Keratinocyte (primary cell): Measurements from ENCODE around the gene SGMS2.

Experiments
- EZH2 ChIP-seq: IDR thresholded peaks from one replicate; pipeline ENCODE4 v1.6.1; 2012; ENCODE audit warnings: inconsistent platforms, mild to moderate bottlenecking, low read length, moderate library complexity
- TF ChIP-seq, protein P1 (sequence below), 3 experiments: IDR thresholded peaks in 1 of 3; conservative IDR thresholded peaks in 1 of 3; optimal IDR thresholded peaks in 1 of 3; 2 replicates in 2 of 3; 3 replicates in 1 of 3; pipeline versions ENCODE3 to v1.5.1; 2011; ENCODE audit warnings: low read length in 3 of 3, mild to moderate bottlenecking in 3 of 3, moderate library complexity in 2 of 3, control low read depth in 1 of 3, inconsistent platforms in 1 of 3; ENCODE audit not compliant: insufficient read depth in 2 of 3; ENCODE audit errors: extremely low read depth in 1 of 3

DNA sequence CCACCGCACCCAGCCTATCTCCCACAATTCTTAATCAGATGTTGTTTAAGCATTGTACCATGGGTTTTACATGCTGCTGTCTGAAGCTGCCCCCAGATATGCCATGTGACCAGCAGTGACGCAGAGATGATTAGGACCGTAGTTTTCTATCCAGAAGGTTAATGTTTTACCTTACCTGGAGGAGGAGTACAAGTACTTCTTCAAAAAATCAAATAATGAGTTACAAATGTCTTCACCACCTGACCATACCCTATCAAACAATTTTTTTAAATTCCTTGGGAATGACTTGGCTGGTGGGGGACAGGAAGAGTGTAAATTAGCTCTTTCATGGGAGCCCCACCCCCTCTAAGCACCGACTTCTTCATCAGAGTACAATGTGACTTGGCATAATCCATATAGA is 16.2 kb upstream of the SGMS2 start:
- TF ChIP-seq, protein P1, sequence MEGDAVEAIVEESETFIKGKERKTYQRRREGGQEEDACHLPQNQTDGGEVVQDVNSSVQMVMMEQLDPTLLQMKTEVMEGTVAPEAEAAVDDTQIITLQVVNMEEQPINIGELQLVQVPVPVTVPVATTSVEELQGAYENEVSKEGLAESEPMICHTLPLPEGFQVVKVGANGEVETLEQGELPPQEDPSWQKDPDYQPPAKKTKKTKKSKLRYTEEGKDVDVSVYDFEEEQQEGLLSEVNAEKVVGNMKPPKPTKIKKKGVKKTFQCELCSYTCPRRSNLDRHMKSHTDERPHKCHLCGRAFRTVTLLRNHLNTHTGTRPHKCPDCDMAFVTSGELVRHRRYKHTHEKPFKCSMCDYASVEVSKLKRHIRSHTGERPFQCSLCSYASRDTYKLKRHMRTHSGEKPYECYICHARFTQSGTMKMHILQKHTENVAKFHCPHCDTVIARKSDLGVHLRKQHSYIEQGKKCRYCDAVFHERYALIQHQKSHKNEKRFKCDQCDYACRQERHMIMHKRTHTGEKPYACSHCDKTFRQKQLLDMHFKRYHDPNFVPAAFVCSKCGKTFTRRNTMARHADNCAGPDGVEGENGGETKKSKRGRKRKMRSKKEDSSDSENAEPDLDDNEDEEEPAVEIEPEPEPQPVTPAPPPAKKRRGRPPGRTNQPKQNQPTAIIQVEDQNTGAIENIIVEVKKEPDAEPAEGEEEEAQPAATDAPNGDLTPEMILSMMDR (optimal IDR thresholded peaks at IDR 0.05 in 1 of 3, IDR thresholded peaks at IDR 0.05 in 1 of 3, conservative IDR thresholded peaks at IDR 0.05 in 1 of 3; ENCODE audit: extremely low read depth in 1 of 3, insufficient read depth in 2 of 3, low read length in 3 of 3) = no peak
- TF ChIP-seq EZH2 = no peak
